ENCODE results near the gene HNRNPM. TPM values are rescaled to one million over a fixed set of nuclear protein-coding genes. Genes with fewer than 3 reads are reported as not detected.

Gene HNRNPM
- total RNA-seq, 1 donor from 2014 or later = 154 TPM

DNA sequence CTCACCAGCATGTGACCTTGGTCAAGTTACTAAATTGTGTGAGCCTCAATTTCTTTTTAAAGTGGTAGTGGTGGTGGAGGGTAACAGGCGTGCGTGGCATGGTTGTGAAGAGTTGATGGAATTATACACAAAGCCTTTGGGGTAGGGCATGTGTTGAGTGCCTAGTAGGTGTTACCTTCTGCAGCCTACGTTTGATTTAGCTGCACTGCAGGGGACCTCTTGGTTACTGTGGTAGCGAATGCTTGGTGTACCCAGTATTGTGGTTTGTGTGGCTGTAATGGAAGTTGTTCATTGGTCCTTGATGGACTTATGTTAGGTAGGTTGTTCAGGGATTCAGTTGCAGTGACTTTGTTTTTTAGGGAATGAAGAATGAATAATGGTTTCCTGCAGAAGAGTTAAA is 33.1 kb downstream of the HNRNPM start:
- intact Hi-C loops (cut with DNase I) = no loop called here
- DNase-seq (ENCODE audit: low spot score) (no peak), ATAC-seq (no peak)

DNA sequence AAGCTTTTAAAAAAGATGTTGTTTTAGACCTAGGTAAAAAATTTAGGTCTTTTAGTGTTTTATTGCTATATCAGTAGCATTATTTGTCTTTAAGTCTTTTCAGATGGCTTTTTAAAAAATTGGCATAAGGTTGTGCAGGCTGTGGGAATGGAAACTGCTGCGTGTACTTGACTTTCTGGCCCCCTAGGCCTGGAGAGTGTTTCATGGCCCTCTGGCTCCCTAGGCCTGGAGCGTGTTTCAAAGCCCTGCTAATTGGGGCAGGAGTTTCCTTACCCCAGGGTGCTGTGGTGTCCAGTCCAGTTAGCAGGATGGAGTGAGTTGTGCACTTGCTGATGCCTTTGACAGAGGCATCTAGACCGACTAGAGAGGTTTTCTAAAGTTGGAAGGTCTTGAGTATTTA is 33.8 kb downstream of the HNRNPM start:
- intact Hi-C loops (cut with DNase I) = no loop called here
- DNase-seq (ENCODE audit: low spot score) (no peak), ATAC-seq (peak; percentile 44)

DNA sequence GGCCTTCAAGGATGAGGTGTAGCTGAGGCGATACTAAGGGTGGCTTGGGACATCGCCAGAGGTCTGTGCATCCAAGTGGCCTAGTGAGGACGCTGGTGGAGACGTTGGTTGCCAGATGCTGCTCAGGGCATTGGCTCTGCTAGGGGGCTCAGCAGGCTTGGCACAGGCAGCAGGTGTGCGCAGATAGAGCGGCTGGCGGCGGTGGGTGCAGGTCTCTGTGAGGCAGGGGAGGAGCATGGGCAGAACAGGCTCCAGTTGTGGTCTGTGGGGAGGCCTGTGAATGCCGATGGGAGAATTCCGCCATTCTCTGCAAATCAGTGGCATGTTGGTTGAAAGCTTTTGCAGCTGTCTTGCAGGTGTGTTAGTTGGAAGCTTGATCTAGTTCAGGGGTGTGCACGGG is 36.4 kb downstream of the HNRNPM start:
- no peak for DNase-seq (ENCODE audit: low spot score)

GRCh38 chr19:8481616-8482015 is 36.8 kb downstream of the HNRNPM start:
- ATAC-seq (no peak), DNase-seq (ENCODE audit: low spot score) (no peak)
- intact Hi-C loops (cut with DNase I) = no loop called here

More for the DNA sequence above, 36.4 kb downstream of the HNRNPM start:
- intact Hi-C loops (cut with DNase I) = no loop called here
- ATAC-seq = no peak

GRCh38 chr19:8482696-8483095 is 37.9 kb downstream of the HNRNPM start:
- no peak for DNase-seq (ENCODE audit: low spot score)
- ATAC-seq = no peak
- intact Hi-C loops (cut with DNase I) = no loop called here

DNA sequence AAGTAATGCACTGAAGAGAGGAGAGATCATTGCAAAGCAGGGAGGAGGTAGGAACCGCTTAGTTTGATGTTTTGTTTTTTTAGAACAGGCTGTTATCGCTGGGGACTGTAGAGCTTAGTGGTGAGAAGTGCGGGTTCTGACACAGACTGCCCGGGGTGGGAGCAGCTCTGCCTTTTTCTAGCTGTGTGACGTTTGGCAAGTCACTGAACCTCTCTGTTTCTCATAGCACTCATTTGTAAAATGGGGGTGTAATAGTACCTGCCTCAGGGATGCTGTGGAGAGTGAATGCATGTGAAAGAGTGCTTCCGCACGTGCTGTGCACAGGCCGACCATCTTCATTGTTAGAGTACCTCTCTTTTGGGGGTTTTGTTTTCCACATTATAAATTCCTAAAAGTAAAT is 38.4 kb downstream of the HNRNPM start:
- DNase-seq (ENCODE audit: low spot score) (no peak), ATAC-seq (no peak)
- intact Hi-C loops (cut with DNase I) = no loop called here

DNA sequence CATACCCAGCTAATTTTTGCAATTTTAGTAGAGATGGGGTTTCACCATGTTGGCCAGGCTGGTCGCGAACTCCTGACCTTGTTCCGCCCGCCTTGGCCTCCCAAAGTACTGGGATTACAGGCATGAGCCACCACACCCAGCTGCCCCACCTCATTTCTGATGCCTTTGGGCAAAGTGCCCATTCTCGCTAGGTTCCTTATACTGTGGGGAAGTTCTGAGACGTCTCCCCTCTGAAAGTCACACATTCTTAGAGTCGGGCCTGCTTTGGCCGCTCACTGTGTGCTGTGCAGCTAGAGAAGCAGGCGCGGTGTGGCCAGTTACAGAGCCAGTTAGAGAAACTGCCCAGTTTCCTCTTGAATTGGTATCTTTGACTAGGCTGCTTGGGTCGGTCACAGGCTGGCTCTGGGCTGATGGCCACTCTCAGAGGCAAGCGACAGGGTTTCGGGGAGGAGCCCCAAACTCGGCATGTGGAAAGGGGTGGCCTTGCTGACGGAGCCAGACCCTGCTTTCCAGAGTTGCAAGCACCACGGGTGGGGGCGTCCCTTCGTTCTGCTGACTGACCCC is 39.6 kb downstream of the HNRNPM start:
- intact Hi-C loops (cut with DNase I) = no loop called here
- peak; percentile 16 for ATAC-seq

DNA sequence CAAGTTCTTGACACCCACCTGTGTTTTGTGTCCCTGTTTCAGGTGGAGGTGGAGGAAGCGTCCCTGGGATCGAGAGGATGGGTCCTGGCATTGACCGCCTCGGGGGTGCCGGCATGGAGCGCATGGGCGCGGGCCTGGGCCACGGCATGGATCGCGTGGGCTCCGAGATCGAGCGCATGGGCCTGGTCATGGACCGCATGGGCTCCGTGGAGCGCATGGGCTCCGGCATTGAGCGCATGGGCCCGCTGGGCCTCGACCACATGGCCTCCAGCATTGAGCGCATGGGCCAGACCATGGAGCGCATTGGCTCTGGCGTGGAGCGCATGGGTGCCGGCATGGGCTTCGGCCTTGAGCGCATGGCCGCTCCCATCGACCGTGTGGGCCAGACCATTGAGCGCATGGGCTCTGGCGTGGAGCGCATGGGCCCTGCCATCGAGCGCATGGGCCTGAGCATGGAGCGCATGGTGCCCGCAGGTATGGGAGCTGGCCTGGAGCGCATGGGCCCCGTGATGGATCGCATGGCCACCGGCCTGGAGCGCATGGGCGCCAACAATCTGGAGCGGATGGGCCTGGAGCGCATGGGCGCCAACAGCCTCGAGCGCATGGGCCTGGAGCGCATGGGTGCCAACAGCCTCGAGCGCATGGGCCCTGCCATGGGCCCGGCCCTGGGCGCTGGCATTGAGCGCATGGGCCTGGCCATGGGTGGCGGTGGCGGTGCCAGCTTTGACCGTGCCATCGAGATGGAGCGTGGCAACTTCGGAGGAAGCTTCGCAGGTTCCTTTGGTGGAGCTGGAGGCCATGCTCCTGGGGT is 41.0 kb downstream of the HNRNPM start:
- ATAC-seq (no peak), DNase-seq (ENCODE audit: low spot score) (no peak)
- intact Hi-C loops (cut with DNase I) = no loop called here

More for the DNA sequence above, 39.6 kb downstream of the HNRNPM start:
- no peak for DNase-seq (ENCODE audit: low spot score)

- intact Hi-C loops (cut with DNase I) = no loop called here
- DNase-seq (ENCODE audit: low spot score) (no peak), ATAC-seq (no peak)
These were observed 41.9 kb downstream of the HNRNPM start for GRCh38 chr19:8486661-8487136.

DNA sequence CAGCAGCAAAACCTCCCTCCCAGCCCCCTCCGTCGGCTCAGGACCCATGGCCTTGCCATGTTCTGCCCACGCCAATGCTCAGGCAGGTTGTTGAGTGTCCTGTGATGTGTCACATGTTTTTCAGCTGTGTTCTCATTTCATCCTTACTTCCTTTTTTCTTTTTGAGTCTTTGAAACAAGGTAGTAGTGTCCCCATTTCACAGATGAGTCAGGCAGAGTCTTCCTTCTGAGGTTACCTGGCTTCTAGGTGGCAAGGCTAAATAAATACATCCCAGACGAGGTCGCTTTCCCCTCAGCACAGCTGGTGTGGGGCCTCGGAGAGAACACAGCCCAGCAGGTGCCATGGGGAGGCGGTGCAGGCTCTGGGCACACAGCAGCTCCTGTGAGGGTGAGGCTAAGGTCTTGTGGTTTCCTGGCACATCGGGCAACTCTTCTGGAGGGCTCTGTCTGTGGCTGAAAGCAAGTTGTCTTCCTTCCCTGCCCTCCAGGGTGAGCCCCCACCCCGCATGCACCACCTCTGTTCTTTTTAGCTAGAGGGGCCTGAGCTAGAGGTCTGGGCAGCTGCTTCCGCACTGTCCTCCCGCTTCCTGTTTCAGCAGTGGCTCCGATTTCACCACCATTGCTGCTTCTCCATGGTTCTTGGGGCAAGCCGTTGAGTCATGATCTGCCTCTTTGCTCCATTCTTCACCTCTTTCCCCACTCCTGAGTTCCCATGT is 42.5 kb downstream of the HNRNPM start:
- ATAC-seq (peak; percentile 63), DNase-seq (ENCODE audit: low spot score) (no peak)
- intact Hi-C loops (cut with DNase I) = no loop called here

DNA sequence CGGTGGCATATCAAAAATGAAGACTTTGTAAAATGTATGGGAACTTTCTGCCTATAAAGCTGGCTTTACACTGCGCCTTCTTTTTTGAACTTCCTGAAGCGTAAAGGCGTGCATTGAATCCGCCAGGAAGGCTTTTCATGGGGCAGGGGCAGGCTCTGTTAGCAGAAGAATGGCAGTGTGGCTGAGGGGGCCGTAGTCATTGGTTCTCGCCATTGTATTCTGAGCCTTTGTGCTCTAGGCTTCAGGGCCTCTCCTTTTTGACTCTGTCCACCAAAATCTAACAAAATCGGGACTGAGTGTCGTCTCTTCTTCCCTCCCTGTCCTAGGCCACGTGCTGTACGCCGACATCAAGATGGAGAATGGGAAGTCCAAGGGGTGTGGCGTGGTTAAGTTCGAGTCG is 43.6 kb downstream of the HNRNPM start:
- no peak for ATAC-seq
- intact Hi-C loops (cut with DNase I) = no loop called here

DNA sequence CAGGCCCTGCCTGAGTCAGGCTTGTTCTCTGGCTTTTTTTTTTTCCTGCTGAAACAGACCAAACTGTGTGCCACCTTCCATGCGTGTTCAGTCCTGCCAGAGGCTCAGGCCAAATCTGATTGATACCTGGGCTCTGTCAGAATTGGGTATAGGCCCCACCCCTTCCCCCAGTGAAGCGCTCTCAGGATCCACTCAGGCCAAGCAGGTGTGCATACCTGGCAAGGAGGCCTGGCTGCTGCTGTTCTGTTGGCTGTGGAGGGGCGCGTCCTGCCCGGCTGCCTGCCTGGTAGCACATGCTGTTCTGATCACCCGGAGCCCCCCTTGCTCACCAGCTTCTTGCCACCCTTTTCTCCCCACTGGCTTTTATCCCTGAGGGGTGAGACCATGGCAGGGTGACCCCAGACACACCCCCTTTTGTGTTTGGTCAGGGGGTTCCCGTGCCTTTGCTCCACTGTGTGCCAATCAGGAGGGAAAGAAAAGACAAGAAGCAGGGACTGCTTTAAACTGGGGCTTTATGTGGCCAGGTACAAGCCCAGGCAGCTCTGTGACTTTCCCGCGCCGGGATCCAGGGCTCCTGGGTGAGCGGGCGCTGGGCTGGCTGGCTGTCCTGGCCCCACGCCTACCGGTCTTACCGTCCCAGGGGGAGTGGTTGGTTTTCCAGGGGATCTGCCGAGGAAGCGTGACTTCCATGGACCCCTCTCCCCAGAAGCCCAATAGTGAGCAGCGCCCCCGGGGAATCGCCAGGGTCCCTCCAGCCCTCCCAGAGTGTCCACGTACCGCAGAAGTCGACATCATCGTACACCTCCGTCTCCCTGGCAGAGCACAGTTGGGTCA is 45.0 kb downstream of the HNRNPM start:
- ATAC-seq (no peak), DNase-seq (ENCODE audit: low spot score) (no peak)
- intact Hi-C loops (cut with DNase I) = no loop called here

More for the DNA sequence above, 43.6 kb downstream of the HNRNPM start:
- DNase-seq (ENCODE audit: low spot score) = no peak

DNA sequence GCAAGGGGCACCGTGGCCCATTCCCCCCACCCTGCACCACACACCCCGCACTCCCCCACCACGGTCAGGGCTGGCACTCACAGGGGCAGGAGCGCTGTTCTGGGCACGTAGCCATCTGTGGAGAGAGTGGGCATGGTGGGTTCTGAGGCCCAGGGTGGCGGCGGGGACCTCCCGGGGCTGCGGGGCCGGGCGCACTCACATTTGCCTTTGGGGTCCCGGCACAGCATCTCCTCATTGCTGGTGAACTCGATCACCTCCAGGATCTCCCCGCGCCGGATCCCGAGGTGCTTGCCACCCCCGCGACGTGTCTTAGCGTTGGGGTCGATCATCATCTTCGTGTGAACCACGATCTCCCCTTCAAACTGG is 45.6 kb downstream of the HNRNPM start:
- DNase-seq (ENCODE audit: low spot score) (no peak), ATAC-seq (no peak)
- intact Hi-C loops (cut with DNase I) = no loop called here

DNA sequence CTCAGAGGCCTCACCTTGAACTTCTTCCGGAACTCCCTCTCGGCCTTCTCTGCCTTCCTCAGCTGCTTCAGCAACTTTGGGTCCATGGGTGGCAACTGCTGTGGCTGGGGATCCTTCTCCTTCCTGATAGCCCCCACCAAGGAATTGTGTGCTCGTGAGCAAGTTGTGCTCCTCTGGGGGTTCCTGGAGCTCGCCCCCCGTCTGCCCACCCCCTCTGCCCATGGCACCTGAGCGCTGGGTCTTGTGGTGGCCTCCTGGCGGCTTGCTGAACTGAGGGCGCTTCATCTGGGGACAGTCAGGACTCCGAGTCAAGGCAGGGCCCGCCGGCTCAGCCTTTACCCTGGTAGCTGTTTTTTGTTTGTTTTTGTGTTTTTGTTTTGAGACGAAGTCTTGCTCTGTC is 46.1 kb downstream of the HNRNPM start:
- intact Hi-C loops (cut with DNase I) = no loop called here
- DNase-seq (ENCODE audit: low spot score) (no peak), ATAC-seq (no peak)

DNA sequence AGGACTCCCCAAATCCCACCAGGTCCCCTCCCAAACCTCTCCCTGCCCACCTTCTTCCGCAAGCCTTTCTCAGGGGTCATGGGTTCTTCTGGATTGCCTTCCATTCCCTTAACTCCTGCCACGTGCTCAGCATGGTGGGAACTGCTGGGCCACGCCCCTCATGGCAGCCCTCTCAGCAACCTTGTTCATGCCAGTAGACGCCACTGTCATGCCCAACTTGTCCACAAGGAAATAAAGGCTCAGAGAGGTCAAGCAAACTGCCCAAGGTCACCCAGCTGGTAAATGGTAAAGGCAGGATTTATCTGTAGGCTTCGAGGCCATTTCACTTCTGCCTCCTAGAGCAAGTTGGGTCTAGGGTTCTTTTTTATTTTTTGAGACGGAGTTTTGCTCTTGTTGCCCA is 46.8 kb downstream of the HNRNPM start:
- DNase-seq (ENCODE audit: low spot score) (no peak), ATAC-seq (no peak)
- intact Hi-C loops (cut with DNase I) = no loop called here

DNA sequence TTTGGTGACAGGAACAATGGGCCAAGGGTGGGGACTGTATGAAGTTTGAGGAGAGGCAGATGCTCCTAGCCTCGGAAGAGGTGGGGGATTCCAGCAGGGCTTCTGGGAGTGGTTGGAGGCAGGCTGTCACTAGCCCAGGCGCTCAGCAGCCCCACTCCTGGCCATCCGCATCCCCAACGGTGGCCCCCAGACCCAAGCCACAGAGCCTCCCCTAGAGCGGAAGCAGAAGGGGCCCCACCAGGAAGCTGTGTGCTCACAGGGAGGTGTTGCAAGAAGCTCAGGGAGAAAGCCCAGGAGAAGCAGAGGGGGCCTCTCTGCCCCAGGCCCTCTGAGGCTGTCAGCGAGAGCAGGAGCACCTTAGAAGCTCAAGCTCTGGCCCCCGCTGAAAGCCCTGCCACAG is 49.4 kb downstream of the HNRNPM start:
- intact Hi-C loops (cut with DNase I) = no loop called here
- no peak for DNase-seq (ENCODE audit: low spot score)
- peak; percentile 21 for ATAC-seq

DNA sequence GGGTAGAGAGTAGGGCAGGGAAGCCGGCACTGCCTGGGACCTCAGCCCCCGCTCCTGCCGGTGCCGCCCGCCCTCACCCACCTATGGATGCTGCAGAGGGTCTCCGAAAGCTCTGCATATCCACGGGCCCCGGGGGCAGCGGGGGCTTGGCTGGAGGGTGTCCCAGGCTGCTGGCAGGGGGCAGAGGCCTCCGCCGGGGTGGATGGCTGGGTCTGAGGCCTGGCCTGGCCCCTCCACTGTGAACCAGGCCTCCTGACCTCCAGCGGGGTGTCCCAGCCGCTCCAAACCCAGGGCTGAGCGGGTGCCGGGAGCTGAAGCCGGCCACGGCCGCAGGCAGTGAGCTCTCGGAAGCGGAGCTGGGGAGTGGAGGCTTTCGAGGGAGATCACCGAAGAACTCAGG is 53.5 kb downstream of the HNRNPM start:
- intact Hi-C loops (cut with DNase I) = no loop called here
- DNase-seq (ENCODE audit: low spot score) = no peak
- ATAC-seq = no peak

DNA sequence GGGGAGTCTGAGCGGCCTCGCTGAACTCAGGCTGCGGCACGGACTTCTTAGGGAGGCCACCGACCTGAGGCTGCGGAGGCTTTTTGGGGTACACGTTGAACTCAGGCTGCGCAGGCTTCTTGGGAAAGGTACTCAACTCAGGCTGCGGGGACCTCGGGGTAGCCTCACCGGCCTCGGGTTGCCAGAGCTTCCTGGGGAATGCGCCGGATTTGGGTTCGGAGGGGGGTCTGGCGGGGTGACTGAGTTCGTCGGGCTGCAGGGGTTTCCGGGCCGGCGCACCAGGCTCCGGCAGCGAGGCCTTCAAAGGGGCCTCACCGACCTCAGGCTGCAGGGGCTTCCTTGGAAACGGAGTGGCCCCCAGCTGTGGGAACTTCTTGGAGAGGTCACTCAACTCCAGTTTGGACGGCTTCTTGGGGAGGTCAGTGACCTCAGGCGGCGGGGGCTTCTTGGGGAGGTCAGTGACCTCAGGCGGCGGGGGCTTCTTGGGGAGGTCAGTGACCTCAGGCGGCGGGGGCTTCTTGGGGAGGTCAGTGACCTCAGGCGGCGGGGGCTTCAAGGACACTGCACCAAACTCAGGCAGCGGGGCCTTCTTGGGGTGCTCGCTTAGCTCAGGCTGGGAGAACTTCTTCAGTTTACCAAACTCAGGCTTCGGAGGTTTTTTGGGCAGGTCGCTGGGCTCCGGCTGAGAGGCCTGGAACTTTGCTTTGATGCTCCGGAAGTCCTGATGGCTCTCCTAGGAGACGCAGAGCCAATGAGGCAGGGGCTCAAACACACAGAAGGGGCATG is 54.5 kb downstream of the HNRNPM start:
- DNase-seq (ENCODE audit: low spot score) (no peak), ATAC-seq (no peak)
- intact Hi-C loops (cut with DNase I) = no loop called here

DNA sequence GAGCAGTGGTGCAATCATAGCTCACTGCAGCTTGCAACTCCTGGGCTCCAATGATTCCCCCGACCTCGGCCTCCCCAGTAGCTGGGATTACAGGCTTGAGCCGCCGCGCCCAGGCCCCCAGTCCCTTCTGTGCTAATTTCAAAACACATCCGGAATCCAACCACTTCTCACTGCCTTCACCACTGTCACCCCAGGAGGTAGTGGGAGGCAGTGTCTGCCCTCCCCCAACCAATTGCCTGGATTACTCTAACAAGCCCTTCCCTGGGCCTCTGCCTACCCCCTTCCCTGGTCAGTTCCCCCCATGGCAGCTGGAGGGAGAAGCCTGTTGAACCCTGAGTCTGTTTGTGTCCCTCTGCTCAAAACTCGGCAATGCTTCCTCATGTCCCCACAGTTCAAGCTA is 55.4 kb downstream of the HNRNPM start:
- intact Hi-C loops (cut with DNase I) = loop anchor here (10.0 kb wide), 1 partner anchor 145 kb away; no protein-coding TSS in a partner anchor
- peak; percentile 22 for ATAC-seq

More for the DNA sequence above, 55.4 kb downstream of the HNRNPM start:
- DNase-seq (ENCODE audit: low spot score) = no peak
